K562 (cell line): Measurements from ENCODE around the gene ZNF22. TPM values are rescaled to one million over a fixed set of nuclear protein-coding genes. Genes with fewer than 3 reads are reported as not detected.

Experiments used
- BACH1 ChIP-seq: fragments of 200-800 bp; sonication (Bioruptor generic); IDR thresholded peaks from 2 replicates; pipeline ENCODE4 v1.6.1; 2016; ENCODE audit warnings: missing genetic modification characterization, missing compliant biosample characterization
- CTCF ChIP-seq, 3 experiments: IDR thresholded peaks in 2 of 3; conservative IDR thresholded peaks in 1 of 3; 2 replicates each; pipeline ENCODE4 v1.5.1; 2011 to 2012; ENCODE audit warnings: low read length in 3 of 3, mild to moderate bottlenecking in 3 of 3, control low read depth in 2 of 3, improper control_type of control experiment in 1 of 3, inconsistent platforms in 1 of 3, low read depth in 1 of 3, mixed read lengths in 1 of 3, moderate library complexity in 1 of 3; ENCODE audit not compliant: insufficient read depth in 2 of 3
- HDGF ChIP-seq: fragments of 450-650 bp; IDR thresholded peaks from 2 replicates; pipeline ENCODE4 v1.6.1; 2016
- HLTF ChIP-seq: fragments of 450-650 bp; IDR thresholded peaks from 2 replicates; pipeline ENCODE4 v1.6.1; 2016
- LEF1 ChIP-seq: fragments of 450-650 bp; IDR thresholded peaks from 2 replicates; pipeline ENCODE4 v1.6.1; 2016; ENCODE audit warnings: mild to moderate bottlenecking
- MLLT1 ChIP-seq, 2 experiments: fragments of 450-650 bp; IDR thresholded peaks; 2 replicates each; pipeline ENCODE4 v1.6.1; 2016
- POLR3A ChIP-seq: IDR thresholded peaks from 2 replicates; pipeline ENCODE4 v1.6.1; 2011; ENCODE audit warnings: borderline replicate concordance, mild to moderate bottlenecking, moderate library complexity; ENCODE audit not compliant: insufficient read length, insufficient read depth; ENCODE audit errors: extremely low read depth
- RAD51 ChIP-seq: fragments of 450-650 bp; IDR thresholded peaks from 2 replicates; pipeline ENCODE4 v1.7.1; 2016; ENCODE audit warnings: low read depth, mild to moderate bottlenecking, borderline replicate concordance
- RNF219 ChIP-seq: fragments of 250-450 bp; sonication (Bioruptor Pico); IDR thresholded peaks from 2 replicates; pipeline ENCODE4 v1.5.0; 2022; ENCODE audit warnings: mild to moderate bottlenecking
- ZMIZ1 ChIP-seq, 2 experiments: fragments of 150-350 bp in 1 of 2; IDR thresholded peaks; 2 replicates each; pipeline ENCODE4 v1.6.1; 2012 to 2016; ENCODE audit warnings: low read depth in 2 of 2, low read length in 2 of 2, mild to moderate bottlenecking in 1 of 2, moderate library complexity in 1 of 2
- ZNF277 ChIP-seq: fragments of 250-450 bp; sonication (Bioruptor Pico); IDR thresholded peaks from 2 replicates; pipeline ENCODE4 v1.8.0; 2022; ENCODE audit warnings: inconsistent platforms, mild to moderate bottlenecking, moderate library complexity, borderline replicate concordance
- ZNF316 ChIP-seq: fragments of 450-650 bp; IDR thresholded peaks from 2 replicates; pipeline ENCODE4 v1.6.1; 2016
- ZNF639 ChIP-seq, 2 experiments: fragments of 200-800 bp in 1 of 2; sonication (Bioruptor generic) in 1 of 2; sonication (generic) in 1 of 2; formaldehyde crosslinking in 1 of 2; IDR thresholded peaks in 1 of 2; conservative IDR thresholded peaks in 1 of 2; 2 replicates each; pipeline versions ENCODE4 v1.5.0 to v1.6.1; 2016 to 2020; ENCODE audit warnings: missing compliant biosample characterization in 1 of 2, missing genetic modification characterization in 1 of 2, missing genetic modification reagents in 1 of 2
- polyA plus RNA-seq, 8 experiments: library from polyadenylated mRNA; depleted of rRNA in 4 of 8; stranded (reverse) in 5 of 8; unstranded in 3 of 8; fragments of >200 nt; fragmentation: Nextera tagmentation in 2 of 8; fragmentation: Illumina TruSeq in 1 of 8; extraction: Ambion mirVana in 2 of 8; extraction: Trizol in 1 of 8; gene quantifications; 2 replicates each; pipeline versions ENCODE4 v1.2.1 to v1.2.3, GENCODE V29; 2011 to 2014; ENCODE audit warnings: inconsistent platforms in 1 of 8, missing spikeins in 1 of 8
- total RNA-seq, 7 experiments: library from RNA; depleted of rRNA in 6 of 7; stranded (reverse); fragments of >200 nt in 6 of 7; fragmentation: Illumina TruSeq in 2 of 7; extraction: Trizol in 2 of 7; gene quantifications; 2 replicates each; pipeline versions ENCODE4 v1.2.1 to v1.2.3, GENCODE V29; 2011 to 2021; ENCODE audit warnings: low replicate concordance in 1 of 7

Gene ZNF22
- total and polyA plus RNA-seq, 9 of the 15 experiments (the other 6 are each of a cell fraction or from before 2014, with no cell fraction given), result 36.2 to 98.7 (median 51.2) TPM

- TF ChIP-seq MLLT1 (IDR thresholded peaks at IDR 0.05), result no peak
- TF ChIP-seq POLR3A, result no peak
- TF ChIP-seq CTCF (IDR thresholded peaks at IDR 0.05 in 2 of 3, conservative IDR thresholded peaks at IDR 0.05 in 1 of 3; ENCODE audit: insufficient read depth in 2 of 3, low read depth in 1 of 3, low read length in 3 of 3), result peak in 1 of 3 experiments; percentile 39; a peak in 2 of 6 replicates
- TF ChIP-seq BACH1 (tag), result no peak
- no peak for TF ChIP-seq HLTF
- 0 out of 4 replicates have a peak, but pooled peaks of 1 of the 2 experiments have one; percentile 29 for TF ChIP-seq ZMIZ1 (IDR thresholded peaks at IDR 0.05; ENCODE audit: low read depth in 2 of 2, low read length in 2 of 2)
- no peak for TF ChIP-seq HDGF
- TF ChIP-seq RNF219, result no peak
- TF ChIP-seq LEF1, result peak; percentile 86
- no peak for TF ChIP-seq ZNF316
- peak in 1 of 2 experiments; percentile 66; a peak in 2 of 4 replicates for TF ChIP-seq ZNF639 (CRISPR knock-in tag; conservative IDR thresholded peaks at IDR 0.05 in 1 of 2, IDR thresholded peaks at IDR 0.05 in 1 of 2)
- TF ChIP-seq ZNF277 (CRISPR knock-in tag), result no peak
- no peak for TF ChIP-seq RAD51
Observed at GRCh38 chr10:44978570-44979280, 22.0 kb upstream of the ZNF22 start, which contains the start of gene DEPP1 (continued).
